Measurements from ENCODE around the gene PTPRD. TPM values are rescaled to one million over a fixed set of nuclear protein-coding genes. Genes with fewer than 3 reads are reported as not detected.

The PTPRD gene
- total RNA-seq, 1 experiment from 2014 or later, result 1.8 TPM

DNA sequence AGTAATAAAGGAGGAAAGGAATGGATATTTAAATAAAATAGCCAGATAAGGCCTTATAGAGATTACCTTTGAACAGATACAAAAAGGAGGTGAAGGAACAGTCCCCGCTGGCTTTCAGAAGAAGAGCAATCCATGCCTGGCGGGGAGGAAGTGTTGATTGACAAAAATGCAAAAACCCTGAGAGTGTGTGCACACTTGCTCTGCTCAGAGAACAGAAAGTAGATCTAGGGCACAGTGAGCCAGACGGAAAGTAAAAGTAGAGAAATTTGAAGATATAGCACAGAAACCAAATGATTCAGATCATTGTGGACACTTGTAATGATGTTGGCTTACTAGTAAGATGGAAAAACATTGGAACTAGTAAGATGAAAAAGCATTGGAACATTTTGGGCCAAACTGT lies 720.6 kb downstream of the PTPRD start:
- no peak overlapping the region for H3K27ac Mint-ChIP-seq (ENCODE audit: unreplicated experiment)
- no peak for DNase-seq
- no peaks in the 10 kb centered on the region for H3K27me3 Mint-ChIP-seq (ENCODE audit: unreplicated experiment)
- H3K4me3 Mint-ChIP-seq (ENCODE audit: low read depth, unreplicated experiment), result no peak overlapping the region
- no TSS peak for BruUV-seq (replicated peaks)
- no peaks in the 10 kb centered on the region for H3K36me3 Mint-ChIP-seq (ENCODE audit: insufficient read depth, unreplicated experiment)
- intact Hi-C loops (cut with micrococcal nuclease; ENCODE audit: unreplicated experiment), result no loop called here
- H3K4me1 Mint-ChIP-seq (ENCODE audit: low read depth, unreplicated experiment), result no peaks in the 10 kb centered on the region
- H3K9me3 Mint-ChIP-seq (ENCODE audit: low read depth, unreplicated experiment), result peaks cover 2% of the 10 kb centered on the region
- TF ChIP-seq, protein P1, sequence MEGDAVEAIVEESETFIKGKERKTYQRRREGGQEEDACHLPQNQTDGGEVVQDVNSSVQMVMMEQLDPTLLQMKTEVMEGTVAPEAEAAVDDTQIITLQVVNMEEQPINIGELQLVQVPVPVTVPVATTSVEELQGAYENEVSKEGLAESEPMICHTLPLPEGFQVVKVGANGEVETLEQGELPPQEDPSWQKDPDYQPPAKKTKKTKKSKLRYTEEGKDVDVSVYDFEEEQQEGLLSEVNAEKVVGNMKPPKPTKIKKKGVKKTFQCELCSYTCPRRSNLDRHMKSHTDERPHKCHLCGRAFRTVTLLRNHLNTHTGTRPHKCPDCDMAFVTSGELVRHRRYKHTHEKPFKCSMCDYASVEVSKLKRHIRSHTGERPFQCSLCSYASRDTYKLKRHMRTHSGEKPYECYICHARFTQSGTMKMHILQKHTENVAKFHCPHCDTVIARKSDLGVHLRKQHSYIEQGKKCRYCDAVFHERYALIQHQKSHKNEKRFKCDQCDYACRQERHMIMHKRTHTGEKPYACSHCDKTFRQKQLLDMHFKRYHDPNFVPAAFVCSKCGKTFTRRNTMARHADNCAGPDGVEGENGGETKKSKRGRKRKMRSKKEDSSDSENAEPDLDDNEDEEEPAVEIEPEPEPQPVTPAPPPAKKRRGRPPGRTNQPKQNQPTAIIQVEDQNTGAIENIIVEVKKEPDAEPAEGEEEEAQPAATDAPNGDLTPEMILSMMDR (IDR thresholded peaks at IDR 0.05; ENCODE audit: unreplicated experiment), result no peak
- CTCF ChIA-PET, result no interaction called here

DNA sequence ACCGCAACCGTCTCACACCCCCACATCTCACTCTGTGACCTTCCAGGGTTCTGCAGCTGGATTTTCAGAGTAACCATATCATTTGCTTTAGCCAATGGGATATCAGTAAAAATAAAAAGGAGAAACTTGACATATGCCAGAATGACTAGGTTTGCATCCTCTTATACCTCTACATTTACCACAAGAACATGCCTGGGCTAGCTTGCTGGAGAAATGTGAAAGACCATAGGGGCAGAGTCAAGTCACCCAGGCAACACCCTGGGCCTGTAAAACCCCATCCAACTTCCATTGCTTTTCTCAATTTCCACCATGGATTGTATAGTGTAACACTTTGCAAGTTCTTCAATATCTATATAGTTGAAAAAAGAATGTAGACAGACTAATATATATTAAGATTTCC lies 731.1 kb downstream of the PTPRD start:
- DNase-seq, result no peak
- H3K4me3 Mint-ChIP-seq (ENCODE audit: low read depth, unreplicated experiment), result no peak overlapping the region
- TF ChIP-seq, protein P1 (IDR thresholded peaks at IDR 0.05; ENCODE audit: unreplicated experiment), result no peak
- no peaks in the 10 kb centered on the region for H3K4me1 Mint-ChIP-seq (ENCODE audit: low read depth, unreplicated experiment)
- CTCF ChIA-PET, result no interaction called here
- no peaks in the 10 kb centered on the region for H3K9me3 Mint-ChIP-seq (ENCODE audit: low read depth, unreplicated experiment)
- no peaks in the 10 kb centered on the region for H3K27me3 Mint-ChIP-seq (ENCODE audit: unreplicated experiment)
- no TSS peak for BruUV-seq (replicated peaks)
- intact Hi-C loops (cut with micrococcal nuclease; ENCODE audit: unreplicated experiment), result no loop called here
- no peaks in the 10 kb centered on the region for H3K36me3 Mint-ChIP-seq (ENCODE audit: insufficient read depth, unreplicated experiment)
- H3K27ac Mint-ChIP-seq (ENCODE audit: unreplicated experiment), result no peak overlapping the region

DNA sequence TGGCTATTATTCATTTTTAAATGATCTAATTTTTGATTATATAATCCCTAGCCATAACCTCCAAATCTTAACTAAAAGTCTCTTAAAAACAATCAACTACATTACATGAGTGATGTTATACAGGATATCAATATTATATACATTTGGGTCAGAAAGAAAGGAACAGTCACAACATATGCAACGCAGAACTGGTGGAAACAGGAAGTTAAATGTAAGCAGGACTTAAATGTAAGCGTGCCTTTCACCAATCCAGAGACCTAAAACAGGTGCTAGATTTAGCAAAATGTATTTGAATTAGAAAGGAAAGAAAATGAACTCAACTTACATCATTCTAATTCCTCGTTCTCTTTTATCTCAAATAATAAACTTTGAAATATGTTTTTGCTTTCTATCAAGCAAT lies 738.5 kb downstream of the PTPRD start:
- BruUV-seq (replicated peaks), result no TSS peak
- H3K4me3 Mint-ChIP-seq (ENCODE audit: low read depth, unreplicated experiment), result no peak overlapping the region
- H3K27ac Mint-ChIP-seq (ENCODE audit: unreplicated experiment), result no peak overlapping the region
- no peaks in the 10 kb centered on the region for H3K27me3 Mint-ChIP-seq (ENCODE audit: unreplicated experiment)
- TF ChIP-seq, protein P1 (IDR thresholded peaks at IDR 0.05; ENCODE audit: unreplicated experiment), result no peak
- intact Hi-C loops (cut with micrococcal nuclease; ENCODE audit: unreplicated experiment), result no loop called here
- no peaks in the 10 kb centered on the region for H3K4me1 Mint-ChIP-seq (ENCODE audit: low read depth, unreplicated experiment)
- no peaks in the 10 kb centered on the region for H3K9me3 Mint-ChIP-seq (ENCODE audit: low read depth, unreplicated experiment)
- CTCF ChIA-PET, result no interaction called here
- no peaks in the 10 kb centered on the region for H3K36me3 Mint-ChIP-seq (ENCODE audit: insufficient read depth, unreplicated experiment)
- no peak for DNase-seq

DNA sequence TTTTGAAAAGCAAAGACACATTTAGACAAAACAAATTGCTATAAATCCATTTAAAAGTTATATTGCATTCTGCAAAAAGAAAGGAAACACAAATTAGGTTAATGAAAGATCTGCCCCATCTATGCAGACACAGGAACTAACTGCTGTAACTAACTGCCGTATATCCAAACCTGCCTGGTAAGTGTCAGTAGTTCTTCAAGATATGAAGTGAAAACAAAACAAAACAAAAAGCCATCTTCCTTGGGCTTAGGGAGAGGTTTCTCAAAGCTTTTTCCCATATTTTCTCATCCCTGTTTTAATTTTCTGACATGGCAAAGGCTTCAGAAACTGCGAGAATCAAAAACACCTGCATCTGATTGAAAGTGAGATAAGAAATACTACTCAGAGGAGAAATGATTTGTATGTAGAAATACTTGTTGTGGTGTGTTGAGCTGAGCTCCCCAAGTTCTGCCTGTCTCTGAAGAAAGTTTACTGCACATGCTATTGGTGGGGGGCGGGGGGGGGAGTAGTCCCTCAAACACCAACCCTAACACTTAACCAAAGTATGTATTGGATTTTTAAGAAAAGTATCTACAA lies 750.5 kb downstream of the PTPRD start:
- TF ChIP-seq, protein P1 (IDR thresholded peaks at IDR 0.05; ENCODE audit: unreplicated experiment), result no peak
- intact Hi-C loops (cut with micrococcal nuclease; ENCODE audit: unreplicated experiment), result no loop called here
- Mint-ChIP-seq H3K4me3 (ENCODE audit: low read depth, unreplicated experiment) (no peak overlapping the region), H3K27me3 (ENCODE audit: unreplicated experiment) (no peaks in the 10 kb centered on the region), H3K9me3 (ENCODE audit: low read depth, unreplicated experiment) (no peaks in the 10 kb centered on the region), H3K4me1 (ENCODE audit: low read depth, unreplicated experiment) (no peaks in the 10 kb centered on the region), H3K36me3 (ENCODE audit: insufficient read depth, unreplicated experiment) (no peaks in the 10 kb centered on the region), H3K27ac (ENCODE audit: unreplicated experiment) (no peak overlapping the region)
- no peak for DNase-seq
- no TSS peak for BruUV-seq (replicated peaks)
- CTCF ChIA-PET, result no interaction called here

Data from Calu3 (cell line).